OCI-LY1 (cell line): ENCODE measurements around the gene TXNDC2.

Experiments used
- H2AFZ ChIP-seq: fragments of 200-600 bp; sonication (generic), shearing (Covaris generic); 2 replicates; pipeline ENCODE4 v1.6.0; 2014; ENCODE audit warnings: antibody characterized with exemption, mild to moderate bottlenecking, low read length
- H3F3A ChIP-seq: fragments of 200-600 bp; sonication (generic), shearing (Covaris generic); 2 replicates; pipeline ENCODE4 v1.6.0; 2014; ENCODE audit warnings: mild to moderate bottlenecking, antibody characterized with exemption, low read length, moderate library complexity; ENCODE audit not compliant: insufficient read depth
- H3K27ac ChIP-seq: fragments of 200-600 bp; sonication (generic); 2 replicates; pipeline ENCODE4 v1.5.1; 2014; ENCODE audit warnings: low read length, mixed run types, mild to moderate bottlenecking, low read depth; ENCODE audit not compliant: poor library complexity, severe bottlenecking
- H3K27me3 ChIP-seq: fragments of 200-600 bp; sonication (generic); 2 replicates; pipeline ENCODE4 v1.6.0; 2014; ENCODE audit warnings: antibody characterized with exemption, mild to moderate bottlenecking, low read length, moderate library complexity; ENCODE audit not compliant: insufficient read depth
- H3K36me3 ChIP-seq: fragments of 200-600 bp; sonication (generic); 2 replicates; pipeline ENCODE4 v1.6.1; 2014; ENCODE audit warnings: mild to moderate bottlenecking, antibody characterized with exemption, low read length, moderate library complexity, mixed read lengths; ENCODE audit not compliant: insufficient read depth
- H3K4me1 ChIP-seq: fragments of 200-600 bp; sonication (generic); 2 replicates; pipeline ENCODE4 v1.5.1; 2014; ENCODE audit warnings: mild to moderate bottlenecking, low read length, moderate library complexity; ENCODE audit not compliant: insufficient read depth, severe bottlenecking
- H3K4me2 ChIP-seq: fragments of 200-600 bp; sonication (generic), shearing (Covaris generic); 2 replicates; pipeline ENCODE4 v1.6.1; 2014; ENCODE audit warnings: low read length
- H3K4me3 ChIP-seq: fragments of 200-600 bp; sonication (generic); 2 replicates; pipeline ENCODE4 v1.5.1; 2014; ENCODE audit warnings: low read length, low read depth, mild to moderate bottlenecking, mixed read lengths; ENCODE audit not compliant: poor library complexity, severe bottlenecking
- H3K79me2 ChIP-seq: fragments of 200-600 bp; shearing (Covaris generic); 2 replicates; pipeline ENCODE4 v1.6.1; 2016; ENCODE audit warnings: mixed run types, low read length, mixed read lengths; ENCODE audit not compliant: insufficient read depth
- H3K9ac ChIP-seq: fragments of 200-600 bp; sonication (generic), shearing (Covaris generic); 2 replicates; pipeline ENCODE4 v1.6.1; 2014; ENCODE audit warnings: mild to moderate bottlenecking, low read length, mixed read lengths
- H3K9me2 ChIP-seq: fragments of 200-600 bp; sonication (generic), shearing (Covaris generic); 2 replicates; pipeline ENCODE4 v1.6.1; 2014; ENCODE audit warnings: low read depth, mild to moderate bottlenecking, low read length, mixed read lengths
- H3K9me3 ChIP-seq: fragments of 200-600 bp; shearing (Covaris generic); 2 replicates; pipeline ENCODE4 v1.6.1; 2014; ENCODE audit warnings: low read length, mixed read lengths
- H4K20me1 ChIP-seq: fragments of 200-600 bp; sonication (generic), shearing (Covaris generic); 2 replicates; pipeline ENCODE4 v1.6.0; 2016; ENCODE audit warnings: mild to moderate bottlenecking, low read length; ENCODE audit not compliant: insufficient read depth
- CTCF ChIP-seq: fragments of 200-600 bp; sonication (generic), shearing (Covaris generic); IDR thresholded peaks from 2 replicates; pipeline ENCODE4 v1.5.1; 2017; ENCODE audit warnings: mild to moderate bottlenecking, antibody characterized with exemption, low read length, moderate library complexity, mixed read lengths
- EZH2 ChIP-seq: fragments of 200-600 bp; sonication (generic), shearing (Covaris generic); IDR thresholded peaks from 2 replicates; pipeline ENCODE4 v1.8.0; 2017; ENCODE audit warnings: borderline replicate concordance, mixed run types, mild to moderate bottlenecking, antibody characterized with exemption, low read length, moderate library complexity, mixed read lengths

TXNDC2 gene

GRCh38 chr18:9849407-9850283 lies 36.1 kb upstream of the TXNDC2 start:
- Histone ChIP-seq H3K9me3 (no peaks in the 10 kb centered on the region), H3K9ac (no peak overlapping the region), H3F3A (no peaks in the 10 kb centered on the region), H3K27ac (no peak overlapping the region), H4K20me1 (no peaks in the 10 kb centered on the region), H3K4me1 (no peaks in the 10 kb centered on the region), H3K4me3 (no peak overlapping the region), H2AFZ (no peak overlapping the region), H3K4me2 (no peak overlapping the region), H3K9me2 (no peaks in the 10 kb centered on the region), H3K79me2 (no peaks in the 10 kb centered on the region), H3K36me3 (no peaks in the 10 kb centered on the region), H3K27me3 (no peaks in the 10 kb centered on the region)
- no peak for TF ChIP-seq EZH2
- TF ChIP-seq CTCF = no peak

GRCh38 chr18:9850309-9850708 lies 35.5 kb upstream of the TXNDC2 start:
- Histone ChIP-seq H3K27ac (no peak overlapping the region), H3F3A (no peaks in the 10 kb centered on the region), H3K4me3 (no peak overlapping the region), H4K20me1 (no peaks in the 10 kb centered on the region), H3K27me3 (no peaks in the 10 kb centered on the region), H3K9ac (no peak overlapping the region), H3K4me2 (no peak overlapping the region), H3K4me1 (no peaks in the 10 kb centered on the region), H3K79me2 (no peaks in the 10 kb centered on the region), H2AFZ (no peak overlapping the region), H3K9me2 (no peaks in the 10 kb centered on the region), H3K9me3 (no peaks in the 10 kb centered on the region), H3K36me3 (no peaks in the 10 kb centered on the region)
- no peak for TF ChIP-seq EZH2
- no peak for TF ChIP-seq CTCF

- no peak overlapping the region for H3K4me3 ChIP-seq
- no peaks in the 10 kb centered on the region for H3K79me2 ChIP-seq
- no peak overlapping the region for H3K9ac ChIP-seq
- TF ChIP-seq EZH2 (no peak), CTCF (no peak)
- H3K27ac ChIP-seq = no peak overlapping the region
- H3K36me3 ChIP-seq = no peaks in the 10 kb centered on the region
- H3K9me2 ChIP-seq = no peaks in the 10 kb centered on the region
- H3K4me2 ChIP-seq = no peak overlapping the region
- no peaks in the 10 kb centered on the region for H3K4me1 ChIP-seq
- no peaks in the 10 kb centered on the region for H3F3A ChIP-seq
- H4K20me1 ChIP-seq = no peaks in the 10 kb centered on the region
- H3K9me3 ChIP-seq = no peaks in the 10 kb centered on the region
- no peak overlapping the region for H2AFZ ChIP-seq
- H3K27me3 ChIP-seq = no peaks in the 10 kb centered on the region
Measured at GRCh38 chr18:9851511-9851910, 34.3 kb upstream of the TXNDC2 start.
